Kidney epithelial cell (primary cell): ENCODE results near the gene ARHGAP4. TPM values are rescaled to one million over a fixed set of nuclear protein-coding genes. Genes with fewer than 3 reads are reported as not detected.

ENCODE experiments used
- DNase-seq: peaks from one replicate; pipeline ENCODE4 v3.0.0-alpha.2; 2010; ENCODE audit warnings: low read depth
- H3K27me3 ChIP-seq: 2 replicates; pipeline ENCODE4 v1.6.0; 2011; ENCODE audit warnings: low read length; ENCODE audit not compliant: control insufficient read depth, insufficient read depth
- H3K36me3 ChIP-seq: 2 replicates; pipeline ENCODE4 v1.5.1; 2011; ENCODE audit warnings: low read length; ENCODE audit not compliant: control insufficient read depth, insufficient read depth
- H3K4me3 ChIP-seq: 2 replicates; pipeline ENCODE4 v1.5.1; 2011; ENCODE audit warnings: low read depth, mild to moderate bottlenecking, control low read depth, low read length
- CTCF ChIP-seq: IDR thresholded peaks from 2 replicates; pipeline ENCODE4 v1.5.1; 2011; ENCODE audit warnings: mild to moderate bottlenecking, moderate library complexity, low read length, control low read depth, inconsistent platforms; ENCODE audit not compliant: insufficient read depth, poor library complexity, severe bottlenecking
- total RNA-seq: library from RNA; depleted of rRNA; stranded (reverse); fragments of >200 nt; gene quantifications from 2 replicates; pipeline ENCODE4 v1.2.3, GENCODE V29; 2015

ARHGAP4 gene
- total RNA-seq, 1 donor from 2014 or later, result 12.7 TPM

GRCh38 chrX:153909980-153910360 is 16.1 kb downstream of the ARHGAP4 start:
- DNase-seq, result no peak
- Histone ChIP-seq H3K36me3 (no peaks in the 10 kb centered on the region), H3K27me3 (no peaks in the 10 kb centered on the region), H3K4me3 (no peak overlapping the region)
- no peak for TF ChIP-seq CTCF

- H3K4me3 ChIP-seq, result no peak overlapping the region
- DNase-seq, result no peak
- no peaks in the 10 kb centered on the region for H3K36me3 ChIP-seq
- H3K27me3 ChIP-seq, result no peaks in the 10 kb centered on the region
- TF ChIP-seq CTCF, result no peak
These were observed 16.8 kb downstream of the ARHGAP4 start for GRCh38 chrX:153909024-153909979.

GRCh38 chrX:153908219-153908860 is 17.7 kb downstream of the ARHGAP4 start:
- H3K27me3 ChIP-seq, result no peaks in the 10 kb centered on the region
- no peak for TF ChIP-seq CTCF
- H3K36me3 ChIP-seq, result no peaks in the 10 kb centered on the region
- no peak overlapping the region for H3K4me3 ChIP-seq
- no peak for DNase-seq

GRCh38 chrX:153907456-153907855 is 18.6 kb downstream of the ARHGAP4 start:
- no peaks in the 10 kb centered on the region for H3K36me3 ChIP-seq
- no peak for DNase-seq
- no peak for TF ChIP-seq CTCF
- no peaks in the 10 kb centered on the region for H3K27me3 ChIP-seq
- H3K4me3 ChIP-seq, result no peak overlapping the region

DNA sequence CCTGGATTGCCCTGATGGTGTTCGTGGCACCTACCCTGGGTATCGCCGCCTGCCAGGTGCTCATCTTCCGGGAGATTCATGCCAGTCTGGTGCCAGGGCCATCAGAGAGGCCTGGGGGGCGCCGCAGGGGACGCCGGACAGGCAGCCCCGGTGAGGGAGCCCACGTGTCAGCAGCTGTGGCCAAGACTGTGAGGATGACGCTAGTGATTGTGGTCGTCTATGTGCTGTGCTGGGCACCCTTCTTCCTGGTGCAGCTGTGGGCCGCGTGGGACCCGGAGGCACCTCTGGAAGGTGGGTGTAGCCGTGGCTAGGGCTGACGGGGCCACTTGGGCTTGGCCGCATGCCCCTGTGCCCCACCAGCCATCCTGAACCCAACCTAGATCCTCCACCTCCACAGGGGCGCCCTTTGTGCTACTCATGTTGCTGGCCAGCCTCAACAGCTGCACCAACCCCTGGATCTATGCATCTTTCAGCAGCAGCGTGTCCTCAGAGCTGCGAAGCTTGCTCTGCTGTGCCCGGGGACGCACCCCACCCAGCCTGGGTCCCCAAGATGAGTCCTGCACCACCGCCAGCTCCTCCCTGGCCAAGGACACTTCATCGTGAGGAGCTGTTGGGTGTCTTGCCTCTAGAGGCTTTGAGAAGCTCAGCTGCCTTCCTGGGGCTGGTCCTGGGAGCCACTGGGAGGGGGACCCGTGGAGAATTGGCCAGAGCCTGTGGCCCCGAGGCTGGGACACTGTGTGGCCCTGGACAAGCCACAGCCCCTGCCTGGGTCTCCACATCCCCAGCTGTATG is 19.7 kb downstream of the ARHGAP4 start:
- H3K27me3 ChIP-seq, result no peaks in the 10 kb centered on the region
- no peak for TF ChIP-seq CTCF
- no peak for DNase-seq

More for the DNA sequence above, 19.7 kb downstream of the ARHGAP4 start:
- Histone ChIP-seq H3K36me3 (no peaks in the 10 kb centered on the region), H3K4me3 (no peak overlapping the region)
